ENCODE measurements around the gene MAP3K10. TPM values are rescaled to one million over a fixed set of nuclear protein-coding genes. Genes with fewer than 3 reads are reported as not detected.
A peak's percentile ranks its signal among the peaks of the same experiment; 100 is the strongest.

MAP3K10 gene
- total and polyA plus RNA-seq, 2 of the 13 experiments (the other 11 are each of a cell fraction or from before 2014, with no cell fraction given) = 3.4 to 5.0 TPM

DNA sequence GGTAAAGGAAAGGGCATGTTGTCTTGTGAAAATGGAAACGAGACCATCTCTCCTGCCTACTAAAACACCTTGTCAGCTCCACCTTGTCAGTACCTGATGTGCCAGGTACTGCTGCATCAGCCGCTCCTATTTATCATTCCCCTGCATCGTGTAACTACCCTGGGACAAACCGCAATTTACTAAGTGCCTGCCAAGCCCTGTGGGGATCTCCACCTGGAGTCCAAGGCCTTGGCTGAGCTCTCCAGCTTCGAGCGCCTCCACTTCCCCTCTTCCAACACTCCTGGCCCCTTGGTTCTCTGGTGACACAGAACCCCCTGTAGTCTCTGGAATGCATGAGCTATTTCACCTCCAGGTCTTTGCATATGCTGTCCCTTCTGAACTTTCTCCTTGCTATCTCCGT, 61.2 kb downstream of the MAP3K10 start:
- Histone ChIP-seq H2AFZ (ENCODE audit: low read length) (no peak overlapping the region), H3K9me3 (ENCODE audit: low read length) (no peaks in the 10 kb centered on the region), H3K79me2 (ENCODE audit: insufficient read depth, low read length) (peaks cover 26% of the 10 kb centered on the region), H3K4me3 (replicated peaks in 1 of 3; ENCODE audit: insufficient read depth in 1 of 3, low read depth in 2 of 3, low read length in 3 of 3) (no peak overlapping the region), H3K27me3 (ENCODE audit: control insufficient read depth in 1 of 2, insufficient read depth in 2 of 2, low read length in 2 of 2) (no peaks in the 10 kb centered on the region), H3K9ac (ENCODE audit: insufficient read depth, low read depth, low read length) (no peak overlapping the region), H4K20me1 (ENCODE audit: insufficient read depth, low read length) (peaks cover 8% of the 10 kb centered on the region), H3K4me1 (ENCODE audit: insufficient read depth, low read length) (peaks cover 64% of the 10 kb centered on the region), H3K4me2 (ENCODE audit: low read depth, low read length) (no peak overlapping the region), H3K27ac (ENCODE audit: extremely low read length, insufficient read depth, low read length) (peak overlapping the region; percentile 81), H3K36me3 (replicated peaks in 1 of 2; ENCODE audit: control insufficient read depth in 1 of 2, insufficient read depth in 2 of 2, low read length in 2 of 2) (peaks cover 24 to 58% of the 10 kb centered on the region in 2 experiments)
- DNase-seq (ENCODE audit: low spot score) (no peak), FAIRE-seq (no peak), ATAC-seq (no peak)
- ChIA-PET CTCF (ENCODE audit: low intra/inter-chr PET ratio, low total read pairs) (no interaction called here), POLR2A (interaction anchor here (1.1 to 1.8 kb wide), 2 partner anchors 26 to 31 kb away, joined by 3 to 6 read pairs; partner anchors contain the start of gene CCNP)
- in situ Hi-C loops (cut with HindIII; ENCODE audit: extremely low pct_ligation_motif_present, low pct_unique_long_range_greater_than_20kb) = no loop called here
- 93% methylated on average over 7 of the region's 7 CpGs for WGBS (ENCODE audit: low lambda C conversion rate)
- intact Hi-C loops (cut with micrococcal nuclease; ENCODE audit: unreplicated experiment) = no loop called here
- no peak for TF ChIP-seq ZC3H13 (CRISPR knock-in tag; IDR thresholded peaks at IDR 0.05)
- TF ChIP-seq, protein P1, sequence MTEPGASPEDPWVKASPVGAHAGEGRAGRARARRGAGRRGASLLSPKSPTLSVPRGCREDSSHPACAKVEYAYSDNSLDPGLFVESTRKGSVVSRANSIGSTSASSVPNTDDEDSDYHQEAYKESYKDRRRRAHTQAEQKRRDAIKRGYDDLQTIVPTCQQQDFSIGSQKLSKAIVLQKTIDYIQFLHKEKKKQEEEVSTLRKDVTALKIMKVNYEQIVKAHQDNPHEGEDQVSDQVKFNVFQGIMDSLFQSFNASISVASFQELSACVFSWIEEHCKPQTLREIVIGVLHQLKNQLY (CRISPR knock-in tag; IDR thresholded peaks at IDR 0.05) = no peak
- no peak for TF ChIP-seq ZNF34 (CRISPR knock-in tag; IDR thresholded peaks at IDR 0.05; ENCODE audit: borderline replicate concordance)
- no peak for TF ChIP-seq IRF2 (CRISPR knock-in tag; IDR thresholded peaks at IDR 0.05)
- TF ChIP-seq ZMYM3 (CRISPR knock-in tag; IDR thresholded peaks at IDR 0.05) = no peak
- TF ChIP-seq NCOA1 (CRISPR knock-in tag; IDR thresholded peaks at IDR 0.05) = no peak
- BruUV-seq (replicated peaks) = no TSS peak

DNA sequence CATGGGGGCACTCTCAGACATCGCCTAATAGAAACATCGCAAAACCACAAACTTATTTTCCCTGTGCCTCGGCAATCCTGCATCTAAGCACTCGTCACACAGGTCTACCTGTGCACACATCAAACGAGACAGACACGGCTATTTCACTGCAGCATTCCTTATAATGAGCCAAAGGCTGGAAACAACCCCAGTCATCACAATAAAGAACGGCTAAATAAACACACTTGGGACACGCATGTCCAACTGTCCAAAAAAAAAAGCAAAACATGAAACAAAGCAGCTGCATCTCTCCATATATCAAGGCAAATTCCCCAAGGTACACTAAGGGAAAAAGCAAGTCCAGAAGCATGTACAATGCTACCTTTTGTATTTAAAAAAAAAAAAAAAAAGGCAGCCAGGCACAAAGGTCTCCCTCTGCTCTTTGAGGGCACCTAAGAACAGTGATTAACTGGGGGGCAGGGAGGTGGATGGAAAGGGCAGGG, 62.4 kb downstream of the MAP3K10 start:
- ChIA-PET POLR2A (interaction anchor here (1.5 to 1.8 kb wide), 2 partner anchors 22 to 30 kb away, joined by 6 to 7 read pairs; no protein-coding TSS in a partner anchor), CTCF (ENCODE audit: low intra/inter-chr PET ratio, low total read pairs) (no interaction called here)
- peak; percentile 87 for DNase-seq (ENCODE audit: low spot score)
- no peak overlapping the region for H2AFZ ChIP-seq (ENCODE audit: low read length)
- 16% methylated on average over 8 of the region's 8 CpGs for WGBS (ENCODE audit: low lambda C conversion rate)
- intact Hi-C loops (cut with micrococcal nuclease; ENCODE audit: unreplicated experiment) (no loop called here), in situ Hi-C loops (cut with HindIII; ENCODE audit: extremely low pct_ligation_motif_present, low pct_unique_long_range_greater_than_20kb) (no loop called here)
- H4K20me1 ChIP-seq (ENCODE audit: insufficient read depth, low read length) = peaks cover 8% of the 10 kb centered on the region
- peak overlapping the region in 2 of 3 experiments; percentile 9 to 38; a peak in 2 of 6 replicates for H3K4me3 ChIP-seq (replicated peaks in 1 of 3; ENCODE audit: insufficient read depth in 1 of 3, low read depth in 2 of 3, low read length in 3 of 3)
- peak overlapping the region; percentile 69 for H3K4me2 ChIP-seq (ENCODE audit: low read depth, low read length)
- H3K36me3 ChIP-seq (replicated peaks in 1 of 2; ENCODE audit: control insufficient read depth in 1 of 2, insufficient read depth in 2 of 2, low read length in 2 of 2) = peaks cover 24 to 51% of the 10 kb centered on the region in 2 experiments
- H3K27me3 ChIP-seq (ENCODE audit: control insufficient read depth in 1 of 2, insufficient read depth in 2 of 2, low read length in 2 of 2) = no peaks in the 10 kb centered on the region
- peak overlapping the region; percentile 81 for H3K27ac ChIP-seq (ENCODE audit: extremely low read length, insufficient read depth, low read length)
- no TSS peak for BruUV-seq (replicated peaks)
- ATAC-seq = peak; percentile 73
- peaks cover 34% of the 10 kb centered on the region for H3K79me2 ChIP-seq (ENCODE audit: insufficient read depth, low read length)
- H3K4me1 ChIP-seq (ENCODE audit: insufficient read depth, low read length) = peaks cover 64% of the 10 kb centered on the region
- no peaks in the 10 kb centered on the region for H3K9me3 ChIP-seq (ENCODE audit: low read length)
- peak; percentile 46 for FAIRE-seq
- peak overlapping the region; percentile 36; the same call in 1 of the 2 replicates for H3K9ac ChIP-seq (ENCODE audit: insufficient read depth, low read depth, low read length)
- TF ChIP-seq, protein P2, sequence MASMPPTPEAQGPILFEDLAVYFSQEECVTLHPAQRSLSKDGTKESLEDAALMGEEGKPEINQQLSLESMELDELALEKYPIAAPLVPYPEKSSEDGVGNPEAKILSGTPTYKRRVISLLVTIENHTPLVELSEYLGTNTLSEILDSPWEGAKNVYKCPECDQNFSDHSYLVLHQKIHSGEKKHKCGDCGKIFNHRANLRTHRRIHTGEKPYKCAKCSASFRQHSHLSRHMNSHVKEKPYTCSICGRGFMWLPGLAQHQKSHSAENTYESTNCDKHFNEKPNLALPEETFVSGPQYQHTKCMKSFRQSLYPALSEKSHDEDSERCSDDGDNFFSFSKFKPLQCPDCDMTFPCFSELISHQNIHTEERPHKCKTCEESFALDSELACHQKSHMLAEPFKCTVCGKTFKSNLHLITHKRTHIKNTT (CRISPR knock-in tag; IDR thresholded peaks at IDR 0.05) = no peak
- TF ChIP-seq SALL1 (CRISPR knock-in tag; IDR thresholded peaks at IDR 0.05) (peak; percentile 9; the same call in 1 of the 2 replicates), FOXA3 (CRISPR knock-in tag; IDR thresholded peaks at IDR 0.05) (peak; percentile 33; the same call in 1 of the 2 replicates), ZNF879 (CRISPR knock-in tag; IDR thresholded peaks at IDR 0.05) (no peak), CREM (IDR thresholded peaks at IDR 0.05) (peak; percentile 30; the same call in 1 of the 2 replicates), CREM (CRISPR knock-in tag; IDR thresholded peaks at IDR 0.05) (no peak), NR2F6 (IDR thresholded peaks at IDR 0.05) (peak; percentile 65), NR2F6 (CRISPR knock-in tag; IDR thresholded peaks at IDR 0.05) (peak; percentile 15; the same call in 1 of the 2 replicates)
- TF ChIP-seq, protein P3, sequence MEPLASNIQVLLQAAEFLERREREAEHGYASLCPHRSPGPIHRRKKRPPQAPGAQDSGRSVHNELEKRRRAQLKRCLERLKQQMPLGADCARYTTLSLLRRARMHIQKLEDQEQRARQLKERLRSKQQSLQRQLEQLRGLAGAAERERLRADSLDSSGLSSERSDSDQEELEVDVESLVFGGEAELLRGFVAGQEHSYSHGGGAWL (CRISPR knock-in tag; IDR thresholded peaks at IDR 0.05) = no peak

All from HepG2 (cell line).